ENCODE measurements around the gene TRMT11. TPM values are rescaled to one million over a fixed set of nuclear protein-coding genes. Genes with fewer than 3 reads are reported as not detected.
A peak's percentile ranks its signal among the peaks of the same experiment; 100 is the strongest.

TRMT11 gene
- total RNA-seq (10 to 100 TPM; 20.3 to 27.8 (median 25.7) TPM), polyA plus RNA-seq (10 to 100 TPM; 11.0 to 12.6 (median 11.3) TPM)

- DNase-seq: peak; percentile 93
- peak within 1 kb of the TSS; percentile 81 for H3K27ac ChIP-seq
- 0 to 1% methylated on average over 52 of the region's 52 CpGs for WGBS, 2 donors
- no peaks in the 10 kb centered on the region for H3K36me3 ChIP-seq
- H3K9me3 ChIP-seq: no peaks in the 10 kb centered on the region
- H3K4me1 ChIP-seq: peaks cover 0 to 27% (median 23%) of the 10 kb centered on the region in 4 donors
- peak within 1 kb of the TSS; percentile 64 to 76 (median 69) for H3K4me3 ChIP-seq
- peak; percentile 63 to 87 (median 78) for TF ChIP-seq POLR2AphosphoS5 (IDR thresholded peaks at IDR 0.05)
- TF ChIP-seq EP300 (IDR thresholded peaks at IDR 0.05): no peak
- peak; percentile 63 to 64 for TF ChIP-seq POLR2A (IDR thresholded peaks at IDR 0.05)
- TF ChIP-seq, protein P1, sequence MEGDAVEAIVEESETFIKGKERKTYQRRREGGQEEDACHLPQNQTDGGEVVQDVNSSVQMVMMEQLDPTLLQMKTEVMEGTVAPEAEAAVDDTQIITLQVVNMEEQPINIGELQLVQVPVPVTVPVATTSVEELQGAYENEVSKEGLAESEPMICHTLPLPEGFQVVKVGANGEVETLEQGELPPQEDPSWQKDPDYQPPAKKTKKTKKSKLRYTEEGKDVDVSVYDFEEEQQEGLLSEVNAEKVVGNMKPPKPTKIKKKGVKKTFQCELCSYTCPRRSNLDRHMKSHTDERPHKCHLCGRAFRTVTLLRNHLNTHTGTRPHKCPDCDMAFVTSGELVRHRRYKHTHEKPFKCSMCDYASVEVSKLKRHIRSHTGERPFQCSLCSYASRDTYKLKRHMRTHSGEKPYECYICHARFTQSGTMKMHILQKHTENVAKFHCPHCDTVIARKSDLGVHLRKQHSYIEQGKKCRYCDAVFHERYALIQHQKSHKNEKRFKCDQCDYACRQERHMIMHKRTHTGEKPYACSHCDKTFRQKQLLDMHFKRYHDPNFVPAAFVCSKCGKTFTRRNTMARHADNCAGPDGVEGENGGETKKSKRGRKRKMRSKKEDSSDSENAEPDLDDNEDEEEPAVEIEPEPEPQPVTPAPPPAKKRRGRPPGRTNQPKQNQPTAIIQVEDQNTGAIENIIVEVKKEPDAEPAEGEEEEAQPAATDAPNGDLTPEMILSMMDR (IDR thresholded peaks at IDR 0.05): no peak
- intact Hi-C loops (cut with DNase I): loop anchor here (10.0 kb wide), 1 partner anchor 202 kb away; no protein-coding TSS in a partner anchor
- H3K27me3 ChIP-seq: no peaks in the 10 kb centered on the region
Measured at GRCh38 chr6:125986301-125987025, at the start of gene TRMT11. TRMT11 (plus strand) TSS chr6:125986540; CDS start chr6:125986551, 11 bp downstream.

DNA sequence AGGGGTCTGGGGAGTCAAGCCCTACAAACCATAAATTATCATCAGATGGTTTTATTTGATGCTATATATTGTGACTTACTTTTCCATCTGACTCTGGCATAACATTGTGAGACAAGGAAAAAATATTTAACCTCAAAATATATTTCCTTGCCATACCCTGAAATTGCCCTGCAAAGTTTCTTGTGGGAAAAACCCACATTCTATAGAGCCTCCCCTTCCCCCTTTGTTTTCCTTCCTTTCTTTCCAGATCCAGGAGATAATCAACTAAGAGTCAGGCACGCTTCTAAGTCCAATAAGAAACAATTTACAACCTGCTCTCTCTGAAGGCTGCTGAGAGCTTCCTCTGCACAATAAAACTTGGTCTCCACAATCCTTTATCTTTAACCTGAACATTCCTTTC, 47.3 kb upstream of the TRMT11 start:
- Histone ChIP-seq H3K4me1 (no peaks in the 10 kb centered on the region), H3K36me3 (no peaks in the 10 kb centered on the region), H3K4me3 (no peak overlapping the region), H3K27ac (no peak overlapping the region), H3K9me3 (no peaks in the 10 kb centered on the region), H3K27me3 (no peaks in the 10 kb centered on the region)
- WGBS, 2 donors: 19 to 49% methylated on average over 1 of the region's 1 CpG
- DNase-seq: no peak
- intact Hi-C loops (cut with DNase I): no loop called here
- TF ChIP-seq, protein P1 (IDR thresholded peaks at IDR 0.05): no peak
- no peak for TF ChIP-seq POLR2A (IDR thresholded peaks at IDR 0.05)
- TF ChIP-seq POLR2AphosphoS5 (IDR thresholded peaks at IDR 0.05): no peak
- no peak for TF ChIP-seq EP300 (IDR thresholded peaks at IDR 0.05)

GRCh38 chr6:125939791-125940190, 46.5 kb upstream of the TRMT11 start:
- DNase-seq: no peak
- Histone ChIP-seq H3K4me3 (no peak overlapping the region), H3K36me3 (no peaks in the 10 kb centered on the region), H3K27ac (no peak overlapping the region), H3K4me1 (peaks cover 0 to 2% (median 0%) of the 10 kb centered on the region in 4 donors), H3K9me3 (no peaks in the 10 kb centered on the region), H3K27me3 (no peaks in the 10 kb centered on the region)
- TF ChIP-seq, protein P1 (IDR thresholded peaks at IDR 0.05): no peak
- TF ChIP-seq POLR2AphosphoS5 (IDR thresholded peaks at IDR 0.05): no peak
- TF ChIP-seq EP300 (IDR thresholded peaks at IDR 0.05): no peak
- no peak for TF ChIP-seq POLR2A (IDR thresholded peaks at IDR 0.05)
- WGBS, 2 donors: 85 to 91% methylated on average over 2 of the region's 2 CpGs
- intact Hi-C loops (cut with DNase I): no loop called here

GRCh38 chr6:125940247-125941041, 45.9 kb upstream of the TRMT11 start:
- Histone ChIP-seq H3K4me1 (peaks cover 0 to 8% (median 0%) of the 10 kb centered on the region in 4 donors), H3K27ac (no peak overlapping the region), H3K4me3 (no peak overlapping the region), H3K9me3 (no peaks in the 10 kb centered on the region), H3K36me3 (no peaks in the 10 kb centered on the region), H3K27me3 (no peaks in the 10 kb centered on the region)
- DNase-seq: no peak
- intact Hi-C loops (cut with DNase I): no loop called here
- WGBS, 2 donors: 75 to 81% methylated on average over 5 of the region's 5 CpGs
- TF ChIP-seq POLR2AphosphoS5 (IDR thresholded peaks at IDR 0.05): no peak
- TF ChIP-seq, protein P1 (IDR thresholded peaks at IDR 0.05): no peak
- TF ChIP-seq POLR2A (IDR thresholded peaks at IDR 0.05): no peak
- no peak for TF ChIP-seq EP300 (IDR thresholded peaks at IDR 0.05)

All from sigmoid colon (tissue), 7 donors.